Adrenal gland (tissue), 19 donors: ENCODE results near the gene OR4L1. TPM values are rescaled to one million over a fixed set of nuclear protein-coding genes. Genes with fewer than 3 reads are reported as not detected.

Source experiments
- DNase-seq, 7 donors: peaks; one replicate each; pipeline ENCODE4 v3.0.0-alpha.2; 2019 to 2020
- H3K27ac ChIP-seq, 5 donors: fragments of 200-600 bp; sonication (generic) in 4 of 5; 1 replicate in 3 of 5; 2 replicates in 2 of 5; pipeline versions ENCODE4 v1.5.1 to v1.8.0; 2016 to 2020; ENCODE audit warnings: mild to moderate bottlenecking in 1 of 5
- H3K27me3 ChIP-seq: fragments of 200-600 bp; 2 replicates; pipeline ENCODE4 v1.8.0; 2021
- H3K36me3 ChIP-seq, 2 donors: fragments of 200-600 bp; replicated peaks in 1 of 2; 1 replicate in 1 of 2; 2 replicates in 1 of 2; pipeline versions ENCODE4 v1.5.1 to v1.8.0; 2018 to 2022
- H3K4me1 ChIP-seq, 2 donors: fragments of 200-600 bp; replicated peaks in 1 of 2; 1 replicate in 1 of 2; 2 replicates in 1 of 2; pipeline versions ENCODE4 v1.5.1 to v1.8.0; 2018 to 2021
- H3K4me3 ChIP-seq, 4 donors: fragments of 200-600 bp; sonication (generic) in 3 of 4; one replicate each; pipeline ENCODE4 v1.5.1; 2016 to 2018
- H3K9me3 ChIP-seq, 3 donors: fragments of 200-600 bp; sonication (generic) in 1 of 3; replicated peaks in 1 of 3; 1 replicate in 2 of 3; 2 replicates in 1 of 3; pipeline versions ENCODE4 v1.5.1 to v1.8.0; 2016 to 2021
- CTCF ChIP-seq, 6 experiments: fragments of 450-650 bp in 4 of 6; fragments of 200-600 bp in 2 of 6; sonication (generic) in 1 of 6; IDR thresholded peaks; 1 replicate in 5 of 6; 2 replicates in 1 of 6; pipeline versions ENCODE4 v1.5.1 to v1.8.0; 2016 to 2021; ENCODE audit warnings: antibody characterized with exemption in 6 of 6, mild to moderate bottlenecking in 2 of 6, moderate library complexity in 1 of 6
- POLR2A ChIP-seq, 2 donors: fragments of 450-650 bp; IDR thresholded peaks; one replicate each; pipeline ENCODE4 v1.6.1; 2017; ENCODE audit warnings: antibody characterized with exemption in 2 of 2, mild to moderate bottlenecking in 2 of 2, moderate library complexity in 1 of 2
- WGBS, 4 donors: extraction: QIAGEN DNeasy Blood & Tissue Kit in 2 of 4; methylation state at CpG; one replicate each; pipeline versions ENCODE4 v1.1.5 to v1.1.7; 2013 to 2017; 5-methylcytosine and 5-hydroxymethylcytosine counted together
- intact Hi-C, 2 donors: fragments of 100-400 bp; cut with DNase I; formaldehyde crosslinking; loops; one replicate each; pipeline versions ENCODE4 v1.14.1 to v1.15.0; 2022 to 2023
- long read RNA-seq, 10 donors: library from polyadenylated mRNA in 3 of 10; unstranded in 2 of 10; stranded (forward) in 1 of 10; transcript quantifications; one replicate each; pipeline ENCODE4 v2.0.0 and lab custom pipeline, GENCODE V29; 2021 to 2026
- polyA plus RNA-seq, 3 donors: library from polyadenylated mRNA; stranded (reverse); fragments of 200-250 nt in 2 of 3; fragments of 350-450 nt in 1 of 3; fragmentation: Illumina TruSeq in 1 of 3; extraction: RNeasy Lipid Tissue Mini Kit (QIAGEN cat#74804) in 1 of 3; gene quantifications; one replicate each; pipeline ENCODE4 v1.2.3, GENCODE V29; 2013 to 2014
- total RNA-seq, 9 donors: library from RNA; depleted of rRNA in 4 of 9; stranded (reverse); fragments of >200 nt in 4 of 9; fragments of 120-200 nt in 1 of 9; fragmentation: NEBNext Ultra II Directional in 1 of 9; extraction: Animal tissue kit (Norgen Biotek cat#: 25700) in 1 of 9; gene quantifications; one replicate each; pipeline versions ENCODE4 v1.1.0 to v1.2.4, GENCODE V29; 2013 to 2023
- donor health status: healthy with polysubstance abuse.
- donor health status: Bipolar disorder and iron deficiency.
- donor health status: DM: yes; HTN: yes; CAD: no.
- donor health status: DM: no; HTN: no; CAD: no.
- donor health status: DM: no; HTN: no; CAD: no.
- donor health status: DM: yes; HTN: yes; CAD: no.

The OR4L1 gene
- not detected for total RNA-seq
- polyA plus RNA-seq, result not detected
- long read RNA-seq, donor 1, result 0 reads
- long read RNA-seq, donor 2, result 0 reads
- long read RNA-seq, donor 3, result 0 reads
- long read RNA-seq, donor 4, result 0 reads
- long read RNA-seq, donor 5, result 0 reads
- long read RNA-seq, donor 6, result 0 reads
- long read RNA-seq, donor 7, result 0 reads
- long read RNA-seq, donor 8, result 0 reads
- long read RNA-seq, donor 9, result 0 reads
- long read RNA-seq, donor 10, result 0 reads

GRCh38 chr14:20059745-20060144 is at the start of gene OR4L1:
OR4L1 (plus strand) TSS chr14:20060045; CDS start chr14:20060045, 0 bp downstream.
- TF ChIP-seq POLR2A (IDR thresholded peaks at IDR 0.05), result no peak
- TF ChIP-seq CTCF (IDR thresholded peaks at IDR 0.05), result no peak
- no peak for DNase-seq
- Histone ChIP-seq H3K27me3 (no peaks in the 10 kb centered on the region), H3K9me3 (no peaks in the 10 kb centered on the region), H3K36me3 (no peaks in the 10 kb centered on the region), H3K27ac (no peak within 1 kb of the TSS), H3K4me3 (no peak within 1 kb of the TSS), H3K4me1 (no peaks in the 10 kb centered on the region)
- intact Hi-C loops, result no loop called here
- 50 to 63% (median 51%) methylated on average over 2 of the region's 2 CpGs for WGBS, 4 donors

- no peaks in the 10 kb centered on the region for H3K9me3 ChIP-seq
- TF ChIP-seq POLR2A (IDR thresholded peaks at IDR 0.05) (no peak), CTCF (IDR thresholded peaks at IDR 0.05) (no peak)
- no peaks in the 10 kb centered on the region for H3K36me3 ChIP-seq
- H3K27ac ChIP-seq, result no peak within 1 kb of the TSS
- DNase-seq, result no peak
- intact Hi-C loops, result no loop called here
- no peak within 1 kb of the TSS for H3K4me3 ChIP-seq
- WGBS, 4 donors, result 54 to 74% (median 60%) methylated on average over 2 of the region's 2 CpGs
- no peaks in the 10 kb centered on the region for H3K4me1 ChIP-seq
- no peaks in the 10 kb centered on the region for H3K27me3 ChIP-seq
These were observed 40.5 kb upstream of the OR4L1 start, which contains the start of gene OR4K14 for GRCh38 chr14:20019257-20019865. OR4K14 (minus strand) TSS chr14:20019307; CDS start chr14:20015193, 4,114 bp downstream.

GRCh38 chr14:20031058-20031457 is 28.8 kb upstream of the OR4L1 start:
- no peaks in the 10 kb centered on the region for H3K4me1 ChIP-seq
- H3K27ac ChIP-seq, result no peak overlapping the region
- 68 to 81% (median 72%) methylated on average over 6 of the region's 6 CpGs for WGBS, 4 donors
- intact Hi-C loops, result no loop called here
- H3K4me3 ChIP-seq, result no peak overlapping the region
- no peaks in the 10 kb centered on the region for H3K36me3 ChIP-seq
- H3K9me3 ChIP-seq, result no peaks in the 10 kb centered on the region
- no peaks in the 10 kb centered on the region for H3K27me3 ChIP-seq
- no peak for DNase-seq
- TF ChIP-seq POLR2A (IDR thresholded peaks at IDR 0.05) (no peak), CTCF (IDR thresholded peaks at IDR 0.05) (no peak)

GRCh38 chr14:20035449-20035848 is 24.4 kb upstream of the OR4L1 start:
- Histone ChIP-seq H3K36me3 (no peaks in the 10 kb centered on the region), H3K27ac (no peak overlapping the region), H3K9me3 (no peaks in the 10 kb centered on the region), H3K4me3 (no peak overlapping the region), H3K27me3 (no peaks in the 10 kb centered on the region), H3K4me1 (no peaks in the 10 kb centered on the region)
- no peak for TF ChIP-seq CTCF (IDR thresholded peaks at IDR 0.05)
- TF ChIP-seq POLR2A (IDR thresholded peaks at IDR 0.05), result no peak
- no peak for DNase-seq
- 59 to 65% (median 61%) methylated on average over 3 of the region's 3 CpGs for WGBS, 4 donors
- intact Hi-C loops, result no loop called here
